DMS153 treated with DMSO at 0.1 percent for 48 hours (cell line): Measurements from ENCODE around the gene MAP3K10.

Source experiments
- DNase-seq: peaks from one replicate; lab custom pipeline; 2025; ENCODE audit not compliant: unreplicated experiment; lab: John Stamatoyannopoulos, UW

MAP3K10 gene

GRCh38 chr19:40247735-40248262 lies 56.6 kb downstream of the MAP3K10 start:
- no peak for DNase-seq

- no peak for DNase-seq
Observed at GRCh38 chr19:40249201-40249600, 58.0 kb downstream of the MAP3K10 start.

- DNase-seq: no peak
Observed at GRCh38 chr19:40249781-40250180, 58.6 kb downstream of the MAP3K10 start.

- DNase-seq: no peak
Observed at GRCh38 chr19:40251244-40251643, 60.0 kb downstream of the MAP3K10 start.

GRCh38 chr19:40251991-40252390 lies 60.8 kb downstream of the MAP3K10 start:
- DNase-seq: no peak

- DNase-seq: no peak
Observed at GRCh38 chr19:40252395-40252794, 61.2 kb downstream of the MAP3K10 start.

GRCh38 chr19:40253611-40254092 lies 62.4 kb downstream of the MAP3K10 start:
- peak; percentile 4 for DNase-seq

- DNase-seq: no peak
Observed at GRCh38 chr19:40254714-40255418, 63.6 kb downstream of the MAP3K10 start.

GRCh38 chr19:40255619-40256166 lies 64.5 kb downstream of the MAP3K10 start:
- no peak for DNase-seq

GRCh38 chr19:40256512-40256911 lies 65.3 kb downstream of the MAP3K10 start:
- DNase-seq: no peak

- DNase-seq: no peak
Observed at GRCh38 chr19:40257096-40257517, 65.9 kb downstream of the MAP3K10 start.

- DNase-seq: no peak
Observed at GRCh38 chr19:40261631-40262030, 70.4 kb downstream of the MAP3K10 start.

GRCh38 chr19:40262422-40262821 lies 71.2 kb downstream of the MAP3K10 start:
- DNase-seq: no peak

- no peak for DNase-seq
Observed at GRCh38 chr19:40263440-40264313, 72.5 kb downstream of the MAP3K10 start.

GRCh38 chr19:40264314-40265054 lies 73.3 kb downstream of the MAP3K10 start:
- no peak for DNase-seq
